SK-N-MC (cell line): Measurements from ENCODE around the gene FRMD4A.

ENCODE experiments used
- DNase-seq: peaks from one replicate; pipeline ENCODE4 v3.0.0-alpha.2; 2011; ENCODE audit warnings: low read depth, low spot score
- H3K27ac ChIP-seq: fragments of 200-600 bp; sonication (generic); 2 replicates; pipeline ENCODE4 v1.5.1; 2016; ENCODE audit warnings: mixed run types
- H3K36me3 ChIP-seq: fragments of 200-600 bp; sonication (generic); 2 replicates; pipeline ENCODE4 v1.6.1; 2017; ENCODE audit warnings: antibody characterized with exemption, low read length, mixed read lengths; ENCODE audit not compliant: insufficient read depth
- H3K4me3 ChIP-seq: fragments of 200-600 bp; sonication (generic); 2 replicates; pipeline ENCODE4 v1.5.1; 2016
- H3K9ac ChIP-seq: fragments of 200-600 bp; sonication (generic); 2 replicates; pipeline ENCODE4 v1.8.0; 2017; ENCODE audit warnings: mixed run types, mixed read lengths; ENCODE audit not compliant: insufficient read length
- H3K9me3 ChIP-seq: fragments of 200-600 bp; sonication (generic); 2 replicates; pipeline ENCODE4 v1.6.1; 2017; ENCODE audit warnings: low read depth, mild to moderate bottlenecking, antibody characterized with exemption, low read length, moderate library complexity, mixed read lengths
- EZH2 ChIP-seq: fragments of 200-600 bp; sonication (generic); IDR thresholded peaks from one replicate; pipeline ENCODE4 v1.6.1; 2017; ENCODE audit warnings: antibody characterized with exemption
- FOXP2 ChIP-seq: optimal IDR thresholded peaks from 2 replicates; pipeline ENCODE3; 2011; ENCODE audit warnings: mild to moderate bottlenecking, moderate library complexity; ENCODE audit not compliant: insufficient read depth; ENCODE audit errors: extremely low read length, control extremely low read depth
- POLR2AphosphoS5 ChIP-seq: IDR thresholded peaks from 2 replicates; pipeline ENCODE4 v1.6.1; 2012; ENCODE audit warnings: mild to moderate bottlenecking, low read depth, low read length, borderline replicate concordance

FRMD4A gene

GRCh38 chr10:14312014-14312413 lies 18.7 kb downstream of the FRMD4A start:
- Histone ChIP-seq H3K9me3 (no peaks in the 10 kb centered on the region), H3K36me3 (no peaks in the 10 kb centered on the region), H3K9ac (no peak overlapping the region), H3K27ac (no peak overlapping the region), H3K4me3 (no peak overlapping the region)
- DNase-seq: no peak
- no peak for TF ChIP-seq EZH2
- TF ChIP-seq FOXP2: no peak
- TF ChIP-seq POLR2AphosphoS5: no peak

DNA sequence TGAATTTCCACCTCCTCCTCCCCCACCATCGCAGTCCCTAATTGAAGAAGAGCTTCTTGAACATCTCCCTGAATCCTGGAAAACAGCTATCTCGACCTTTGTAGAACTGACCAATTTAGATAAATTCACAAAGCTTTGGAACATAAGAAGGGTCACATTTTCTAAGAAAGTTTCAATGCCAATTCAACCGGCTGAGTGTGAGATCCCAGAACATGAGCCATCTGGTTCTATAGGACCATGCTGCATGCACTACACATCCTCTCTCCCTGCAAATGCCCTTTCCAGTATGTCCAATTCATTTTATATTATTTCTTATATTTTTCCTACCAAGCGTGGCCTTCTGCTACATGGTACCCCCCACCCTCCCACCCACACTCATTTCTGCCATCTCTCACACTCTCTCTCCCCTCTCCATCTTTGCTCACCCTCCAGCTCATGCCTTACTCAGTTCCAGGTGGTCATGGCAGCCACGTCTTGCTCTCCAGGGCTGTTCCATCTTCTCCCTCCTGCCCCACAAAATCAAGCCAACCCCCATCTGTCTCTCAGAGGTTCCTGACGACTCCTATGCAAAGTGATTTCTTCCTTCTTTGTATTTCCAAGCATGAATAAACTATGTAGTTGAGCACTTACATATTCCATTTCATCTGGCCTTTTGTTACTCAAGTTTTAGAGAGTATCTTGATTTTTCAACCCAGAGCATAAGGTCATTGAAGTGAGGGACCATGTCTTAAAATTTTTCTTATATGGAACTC lies 19.3 kb downstream of the FRMD4A start:
- Histone ChIP-seq H3K27ac (no peak overlapping the region), H3K4me3 (no peak overlapping the region), H3K9ac (no peak overlapping the region), H3K9me3 (no peaks in the 10 kb centered on the region), H3K36me3 (no peaks in the 10 kb centered on the region)
- DNase-seq: no peak
- no peak for TF ChIP-seq FOXP2
- no peak for TF ChIP-seq POLR2AphosphoS5
- TF ChIP-seq EZH2: no peak

DNA sequence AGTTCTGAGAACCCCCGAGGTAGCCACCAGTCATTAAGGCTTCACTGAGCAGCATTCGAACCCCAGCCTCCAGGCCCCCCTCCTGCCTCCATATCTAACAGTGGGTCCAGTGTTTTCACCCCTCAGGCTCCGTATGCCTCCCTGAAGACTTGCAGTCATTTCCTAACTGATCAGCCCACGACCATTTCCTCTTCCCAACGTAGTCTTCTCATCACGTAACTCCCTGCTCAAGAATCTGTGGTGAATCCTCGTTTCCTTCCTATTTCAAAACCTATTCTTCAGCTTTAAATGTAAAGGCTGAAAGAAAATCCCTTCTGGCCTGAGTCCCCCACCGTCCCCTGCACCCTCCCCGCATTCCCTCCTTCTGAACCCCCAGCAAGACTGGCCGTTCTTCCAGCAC lies 21.1 kb downstream of the FRMD4A start:
- no peak overlapping the region for H3K9ac ChIP-seq
- H3K4me3 ChIP-seq: no peak overlapping the region
- no peak overlapping the region for H3K27ac ChIP-seq
- no peaks in the 10 kb centered on the region for H3K36me3 ChIP-seq
- TF ChIP-seq POLR2AphosphoS5: no peak
- no peak for TF ChIP-seq EZH2
- no peak for TF ChIP-seq FOXP2
- DNase-seq: no peak
- H3K9me3 ChIP-seq: no peaks in the 10 kb centered on the region

DNA sequence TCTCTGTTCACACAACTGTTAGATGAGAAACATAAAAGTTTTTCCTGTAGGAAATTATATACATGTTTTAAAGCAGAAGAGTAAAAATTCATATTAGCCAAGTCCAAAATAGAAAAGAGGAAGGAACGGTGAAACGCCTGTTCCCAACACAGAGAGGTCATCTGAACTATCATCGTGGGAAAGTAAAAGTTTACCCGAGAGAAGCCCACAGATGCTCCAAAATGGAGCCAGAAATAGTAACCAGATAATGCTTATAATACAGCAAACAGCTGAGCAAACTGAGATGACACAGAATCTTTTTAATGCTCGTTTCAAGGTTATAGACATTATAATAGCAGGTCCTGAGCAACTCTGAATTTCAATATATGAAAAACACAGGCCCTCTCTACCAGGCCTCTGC lies 24.5 kb downstream of the FRMD4A start:
- H3K9ac ChIP-seq: no peak overlapping the region
- H3K4me3 ChIP-seq: no peak overlapping the region
- no peak overlapping the region for H3K27ac ChIP-seq
- H3K36me3 ChIP-seq: no peaks in the 10 kb centered on the region
- H3K9me3 ChIP-seq: no peaks in the 10 kb centered on the region
- TF ChIP-seq EZH2 (no peak), POLR2AphosphoS5 (no peak), FOXP2 (no peak)
- no peak for DNase-seq

GRCh38 chr10:14304046-14304445 lies 26.7 kb downstream of the FRMD4A start:
- H3K27ac ChIP-seq: no peak overlapping the region
- no peak overlapping the region for H3K9ac ChIP-seq
- no peaks in the 10 kb centered on the region for H3K9me3 ChIP-seq
- TF ChIP-seq EZH2: no peak
- TF ChIP-seq POLR2AphosphoS5: no peak
- TF ChIP-seq FOXP2: no peak
- H3K4me3 ChIP-seq: no peak overlapping the region
- H3K36me3 ChIP-seq: no peaks in the 10 kb centered on the region
- no peak for DNase-seq

- H3K4me3 ChIP-seq: no peak overlapping the region
- no peak overlapping the region for H3K9ac ChIP-seq
- DNase-seq: no peak
- H3K27ac ChIP-seq: no peak overlapping the region
- no peaks in the 10 kb centered on the region for H3K36me3 ChIP-seq
- no peaks in the 10 kb centered on the region for H3K9me3 ChIP-seq
- TF ChIP-seq EZH2: no peak
Observed at GRCh38 chr10:14302035-14302434, 28.7 kb downstream of the FRMD4A start.

DNA sequence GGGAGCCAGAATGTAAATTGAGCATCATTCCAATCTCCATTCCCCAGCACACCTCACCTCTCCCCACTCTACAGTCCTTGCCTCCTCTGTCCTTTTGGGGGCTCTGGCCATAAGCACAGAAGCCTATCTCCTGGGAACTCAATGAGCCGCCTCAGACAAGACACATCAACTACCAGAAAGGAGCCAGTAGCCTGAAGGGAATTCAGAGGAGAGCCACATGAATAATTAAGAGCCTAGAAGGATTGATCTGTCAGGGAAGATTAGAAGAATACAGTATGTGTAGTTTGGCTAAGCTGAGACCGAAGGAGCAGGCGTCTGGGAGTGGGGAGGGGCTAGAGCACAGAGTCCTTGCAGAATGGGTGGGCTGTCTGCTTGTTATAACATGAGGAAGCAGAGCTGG lies 31.2 kb downstream of the FRMD4A start:
- no peak overlapping the region for H3K9ac ChIP-seq
- no peak overlapping the region for H3K4me3 ChIP-seq
- DNase-seq: no peak
- H3K36me3 ChIP-seq: no peaks in the 10 kb centered on the region
- H3K27ac ChIP-seq: no peak overlapping the region
- H3K9me3 ChIP-seq: no peaks in the 10 kb centered on the region
- TF ChIP-seq POLR2AphosphoS5 (no peak), FOXP2 (no peak)

- TF ChIP-seq POLR2AphosphoS5 (no peak), FOXP2 (no peak), EZH2 (no peak)
- H3K4me3 ChIP-seq: no peak overlapping the region
- DNase-seq: no peak
- no peak overlapping the region for H3K27ac ChIP-seq
- H3K36me3 ChIP-seq: no peaks in the 10 kb centered on the region
- no peaks in the 10 kb centered on the region for H3K9me3 ChIP-seq
- H3K9ac ChIP-seq: no peak overlapping the region
Observed at GRCh38 chr10:14296065-14296709, 34.5 kb downstream of the FRMD4A start.
